ENCODE data around the gene KHDC1. TPM values are rescaled to one million over a fixed set of nuclear protein-coding genes. Genes with fewer than 3 reads are reported as not detected.
A peak's percentile ranks its signal among the peaks of the same experiment; 100 is the strongest.

Gene KHDC1
- total RNA-seq, 1 experiment from 2014 or later: 7.7 TPM

- Mint-ChIP-seq H3K4me3 (no peak overlapping the region), H3K9me3 (no peaks in the 10 kb centered on the region), H3K27ac (no peak overlapping the region), H3K36me3 (ENCODE audit: insufficient read depth in 1 of 3, low read depth in 3 of 3) (peaks cover 2 to 17% (median 6%) of the 10 kb centered on the region in 3 experiments; a peak in 4 of 7 replicates), H3K27me3 (ENCODE audit: low read depth) (no peaks in the 10 kb centered on the region), H3K4me1 (peaks cover 0 to 7% of the 10 kb centered on the region in 2 experiments; a peak in 2 of 4 replicates)
- no peak for DNase-seq
- Histone ChIP-seq H3K4me2 (ENCODE audit: insufficient read depth, insufficient read length, low read length) (no peak overlapping the region), H2AK5ac (ENCODE audit: insufficient read length, low read length) (no peak overlapping the region), H4K5ac (ENCODE audit: insufficient read length, low read depth, low read length) (no peak overlapping the region), H3K56ac (ENCODE audit: insufficient read length, low read depth, low read length) (no peak overlapping the region), H3K9ac (ENCODE audit: extremely low read depth, insufficient read length, low read length) (no peak overlapping the region), H3K9me3 (ENCODE audit: control insufficient read depth, low read depth, low read length) (no peaks in the 10 kb centered on the region), H3T11ph (ENCODE audit: low read length) (no peak overlapping the region), H3K79me1 (ENCODE audit: insufficient read depth, low read depth, low read length, poor library complexity, severe bottlenecking) (no peaks in the 10 kb centered on the region), H3K27ac (ENCODE audit: insufficient read length, low read depth, low read length) (no peak overlapping the region), H2BK20ac (ENCODE audit: low read depth, low read length, poor library complexity, severe bottlenecking) (no peak overlapping the region), H2AFZ (ENCODE audit: low read length) (no peak overlapping the region), H3K27me3 (ENCODE audit: insufficient read depth, low read length) (no peaks in the 10 kb centered on the region), H3K4me1 (ENCODE audit: insufficient read depth, low read length) (no peaks in the 10 kb centered on the region), H3K79me2 (ENCODE audit: insufficient read depth, low read length) (0 out of 2 replicates have a peak, but pooled peaks cover 1% of the 10 kb centered on the region), H3K18ac (ENCODE audit: insufficient read length, low read depth, low read length) (no peak overlapping the region), H2BK120ac (ENCODE audit: low read depth, low read length, poor library complexity, severe bottlenecking) (no peak overlapping the region), H4K91ac (ENCODE audit: insufficient read length, low read depth, low read length) (no peak overlapping the region), H3K23ac (ENCODE audit: insufficient read length, low read depth, low read length) (no peak overlapping the region), H3K14ac (ENCODE audit: insufficient read depth, low read length) (no peak overlapping the region), H3K4ac (ENCODE audit: low read depth, low read length) (no peak overlapping the region), H4K20me1 (ENCODE audit: control insufficient read depth, insufficient read depth, insufficient read length) (no peaks in the 10 kb centered on the region), H2BK12ac (ENCODE audit: insufficient read length, low read depth, low read length) (no peak overlapping the region), H2BK5ac (ENCODE audit: insufficient read length, low read length) (no peak overlapping the region), H3K23me2 (ENCODE audit: insufficient read length, low read depth, low read length, poor library complexity, severe bottlenecking) (no peaks in the 10 kb centered on the region), H4K8ac (replicated peaks; ENCODE audit: insufficient read length, low read depth, low read length) (no peak overlapping the region), H2BK15ac (ENCODE audit: low read depth, low read length) (no peak overlapping the region)
- TF ChIP-seq CTCF (conservative IDR thresholded peaks at IDR 0.05): peak; percentile 72
- WGBS (ENCODE audit: extremely low coverage, insufficient read length, low lambda C conversion rate): no CpG with 5 or more reads among the region's 3 CpGs
These were observed 22.8 kb upstream of the KHDC1 start for GRCh38 chr6:73285674-73286283.
